ENCODE measurements around the gene DCHS2.

Gene DCHS2

DNA sequence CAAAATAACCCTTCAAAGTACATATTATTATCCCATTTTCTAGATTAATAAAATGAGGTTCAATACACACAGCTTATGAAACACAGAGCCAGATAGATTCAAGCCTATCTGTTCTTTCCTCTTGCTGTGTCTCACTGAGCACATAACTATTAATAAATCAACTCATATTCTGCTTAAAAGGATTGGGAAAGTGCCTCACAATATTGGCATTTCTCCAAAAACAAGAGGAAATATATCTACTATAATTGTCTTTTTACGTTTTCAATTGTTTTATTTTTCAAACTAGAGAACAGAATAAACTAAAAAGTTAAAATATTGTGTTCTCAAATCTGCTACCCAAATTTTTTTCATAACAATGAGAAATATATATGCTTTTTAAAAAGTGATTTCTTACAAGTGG, 15.8 kb downstream of the DCHS2 start:
- no peak for TF ChIP-seq CTCF (IDR thresholded peaks at IDR 0.05; ENCODE audit: low read depth, low read length)
- no peak overlapping the region for H3K4me3 ChIP-seq (ENCODE audit: low read depth, low read length)

- H3K4me3 ChIP-seq (ENCODE audit: low read depth, low read length), result no peak overlapping the region
- no peak for TF ChIP-seq CTCF (IDR thresholded peaks at IDR 0.05; ENCODE audit: low read depth, low read length)
Measured at GRCh38 chr4:154473497-154473896, 18.1 kb downstream of the DCHS2 start.

DNA sequence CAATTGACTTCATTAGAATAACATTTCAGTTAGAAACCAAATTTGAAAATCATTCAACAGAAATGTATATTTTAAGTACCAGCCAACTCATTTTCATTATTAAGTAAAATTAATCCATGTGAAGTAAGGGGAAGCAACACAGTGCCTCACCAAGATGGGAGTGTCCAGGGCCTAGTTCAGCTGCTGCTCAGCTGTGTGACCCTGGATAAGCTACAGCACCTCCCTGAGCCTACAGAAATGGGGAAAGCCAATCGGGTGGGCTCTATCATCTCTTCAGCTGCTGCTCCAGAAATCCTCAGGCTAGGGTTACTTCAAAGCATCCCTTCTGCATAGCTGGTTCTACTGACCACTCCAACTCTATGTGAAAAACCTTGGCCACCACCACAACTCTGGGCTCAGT, 18.7 kb downstream of the DCHS2 start:
- TF ChIP-seq CTCF (IDR thresholded peaks at IDR 0.05; ENCODE audit: low read depth, low read length), result no peak
- H3K4me3 ChIP-seq (ENCODE audit: low read depth, low read length), result no peak overlapping the region

- TF ChIP-seq CTCF (IDR thresholded peaks at IDR 0.05; ENCODE audit: low read depth, low read length), result no peak
Measured at GRCh38 chr4:154471526-154472331, 19.9 kb downstream of the DCHS2 start.

DNA sequence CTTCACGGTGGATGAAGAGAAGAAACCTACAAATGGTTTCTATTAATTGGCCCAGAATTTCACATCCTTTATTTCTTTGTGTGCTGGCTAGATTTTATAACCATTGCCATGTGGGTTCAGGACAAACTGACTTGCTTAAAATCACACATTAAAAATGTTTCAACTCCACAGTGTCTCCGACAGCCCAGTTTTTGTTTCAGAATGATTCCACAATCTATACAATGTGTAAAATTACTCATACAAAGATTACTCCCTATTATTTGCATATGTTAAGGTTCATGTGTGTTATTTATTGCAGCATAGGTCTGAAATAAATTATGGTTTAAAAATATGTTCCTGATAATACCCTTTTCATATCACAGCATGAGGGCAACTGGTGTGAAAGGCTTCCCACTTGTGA, 20.6 kb downstream of the DCHS2 start:
- no peak overlapping the region for H3K4me3 ChIP-seq (ENCODE audit: low read depth, low read length)
- TF ChIP-seq CTCF (IDR thresholded peaks at IDR 0.05; ENCODE audit: low read depth, low read length), result no peak

More at GRCh38 chr4:154471526-154472331, 19.9 kb downstream of the DCHS2 start:
- no peak overlapping the region for H3K4me3 ChIP-seq (ENCODE audit: low read depth, low read length)

DNA sequence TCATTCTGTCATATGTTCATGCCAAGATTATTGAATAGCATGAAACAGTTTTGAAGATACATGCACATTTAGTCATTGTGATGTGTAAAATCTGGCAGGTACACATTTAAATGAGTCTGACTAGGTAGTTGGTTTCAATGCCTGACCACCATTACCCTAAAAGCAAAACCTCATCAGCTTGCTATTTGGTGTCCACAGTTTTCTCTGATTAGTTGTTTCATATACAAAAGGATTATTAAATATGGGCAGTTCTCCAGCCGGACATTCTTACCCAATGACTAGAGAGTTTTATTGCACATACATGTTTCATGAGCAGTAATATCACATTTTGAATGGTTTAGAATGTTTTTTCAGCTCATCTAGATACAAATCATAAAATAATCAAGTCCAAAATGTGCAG, 23.7 kb downstream of the DCHS2 start:
- TF ChIP-seq CTCF (IDR thresholded peaks at IDR 0.05; ENCODE audit: low read depth, low read length), result no peak
- no peak overlapping the region for H3K4me3 ChIP-seq (ENCODE audit: low read depth, low read length)

- no peak for TF ChIP-seq CTCF (IDR thresholded peaks at IDR 0.05; ENCODE audit: low read depth, low read length)
Measured at GRCh38 chr4:154466336-154466735, 25.3 kb downstream of the DCHS2 start.

More at GRCh38 chr4:154466336-154466735, 25.3 kb downstream of the DCHS2 start:
- no peak overlapping the region for H3K4me3 ChIP-seq (ENCODE audit: low read depth, low read length)

Data from WI38 (cell line).